SK-N-SH (cell line): Measurements from ENCODE around the gene NEMP1. TPM values are rescaled to one million over a fixed set of nuclear protein-coding genes. Genes with fewer than 3 reads are reported as not detected.

ENCODE experiments used
- CTCF ChIA-PET: fragments of 300-600, 350-600 bp; formaldehyde crosslinking; extraction: SDS; loops from one replicate; lab custom pipeline; 2021; lab: Yijun Ruan, JAX
- POLR2A ChIA-PET: fragments of 350-600 bp; sonication (Branson Sonifier 250); formaldehyde crosslinking; extraction: SDS; loops from one replicate; lab custom pipeline; 2020; ENCODE audit warnings: antibody characterized with exemption, inconsistent platforms; lab: Yijun Ruan, JAX
- DNase-seq: peaks from one replicate; pipeline ENCODE4 v3.0.0; 2012
- H2AFZ ChIP-seq: fragments of 200-600 bp; sonication (generic); 2 replicates; pipeline ENCODE4 v1.8.1; 2016; ENCODE audit warnings: antibody characterized with exemption, mild to moderate bottlenecking, low read depth
- H3F3A ChIP-seq: fragments of 200-600 bp; sonication (generic); replicated peaks from 2 replicates; pipeline ENCODE3; 2016; ENCODE audit warnings: antibody characterized with exemption, mild to moderate bottlenecking; ENCODE audit not compliant: insufficient read depth
- H3K27ac ChIP-seq, 2 experiments: fragments of 200-500 bp in 1 of 2; fragments of 200-600 bp in 1 of 2; sonication (Bioruptor generic) in 1 of 2; sonication (generic), shearing (Covaris generic) in 1 of 2; 2 replicates each; pipeline versions ENCODE4 v1.5.1 to v1.6.1; 2014 to 2016; ENCODE audit warnings: low read depth in 2 of 2, inconsistent platforms in 1 of 2, low read length in 1 of 2, mild to moderate bottlenecking in 1 of 2, mixed read lengths in 1 of 2
- H3K27me3 ChIP-seq: fragments of 200-600 bp; sonication (generic), shearing (Covaris generic); 2 replicates; pipeline ENCODE4 v1.6.1; 2016; ENCODE audit warnings: mixed run types; ENCODE audit not compliant: insufficient read depth
- H3K36me3 ChIP-seq, 2 experiments: fragments of 200-500 bp in 1 of 2; fragments of 200-600 bp in 1 of 2; sonication (Bioruptor generic) in 1 of 2; sonication (generic) in 1 of 2; replicated peaks in 1 of 2; 2 replicates each; pipeline versions ENCODE3 to v1.5.1; 2014 to 2016; ENCODE audit warnings: low read length in 1 of 2, mild to moderate bottlenecking in 1 of 2; ENCODE audit not compliant: insufficient read depth in 2 of 2, control insufficient read depth in 1 of 2
- H3K4me1 ChIP-seq, 2 experiments: fragments of 200-500 bp in 1 of 2; fragments of 200-600 bp in 1 of 2; sonication (Bioruptor generic) in 1 of 2; sonication (generic), shearing (Covaris generic) in 1 of 2; 2 replicates each; pipeline versions ENCODE4 v1.5.1 to v1.6.1; 2014 to 2016; ENCODE audit warnings: low read depth in 1 of 2, low read length in 1 of 2, mixed run types in 1 of 2; ENCODE audit not compliant: insufficient read depth in 2 of 2, control insufficient read depth in 1 of 2
- H3K4me2 ChIP-seq: fragments of 200-600 bp; sonication (generic), shearing (Covaris generic); 2 replicates; pipeline ENCODE4 v1.6.1; 2017; ENCODE audit warnings: mixed run types
- H3K4me3 ChIP-seq, 2 experiments: fragments of 200-500 bp in 1 of 2; fragments of 200-600 bp in 1 of 2; sonication (Bioruptor generic) in 1 of 2; sonication (generic), shearing (Covaris generic) in 1 of 2; 2 replicates each; pipeline versions ENCODE4 v1.5.1 to v1.8.1; 2014 to 2016; ENCODE audit warnings: low read depth in 2 of 2, inconsistent platforms in 1 of 2, low read length in 1 of 2, mild to moderate bottlenecking in 1 of 2, mixed read lengths in 1 of 2, moderate library complexity in 1 of 2
- H3K79me2 ChIP-seq: fragments of 200-600 bp; sonication (generic); 2 replicates; pipeline ENCODE4 v1.8.1; 2017; ENCODE audit warnings: mild to moderate bottlenecking; ENCODE audit not compliant: insufficient read depth
- H3K9ac ChIP-seq: fragments of 200-600 bp; sonication (generic); 2 replicates; pipeline ENCODE4 v1.6.1; 2017; ENCODE audit warnings: mixed run types
- H3K9me2 ChIP-seq: fragments of 200-600 bp; sonication (generic); 2 replicates; pipeline ENCODE4 v1.6.1; 2017; ENCODE audit warnings: mixed run types
- H3K9me3 ChIP-seq: fragments of 200-600 bp; sonication (generic); 2 replicates; pipeline ENCODE4 v1.6.1; 2017; ENCODE audit warnings: mixed run types, mild to moderate bottlenecking, moderate library complexity
- H4K20me1 ChIP-seq: fragments of 200-600 bp; sonication (generic); 2 replicates; pipeline ENCODE4 v1.6.1; 2017; ENCODE audit warnings: mild to moderate bottlenecking, mixed run types; ENCODE audit not compliant: insufficient read depth
- CHD2 ChIP-seq: fragments of 150-350 bp; IDR thresholded peaks from 2 replicates; pipeline ENCODE4 v1.6.1; 2018; ENCODE audit warnings: low read length; ENCODE audit not compliant: partially characterized antibody
- FOSL2 ChIP-seq: IDR thresholded peaks from 2 replicates; pipeline ENCODE4 v1.4.0; 2012; ENCODE audit warnings: low read depth, mild to moderate bottlenecking, moderate library complexity, borderline replicate concordance
- FOXM1 ChIP-seq: IDR thresholded peaks from 2 replicates; pipeline ENCODE4 v1.4.0; 2012; ENCODE audit warnings: low read depth, mild to moderate bottlenecking
- MEF2A ChIP-seq: IDR thresholded peaks from 2 replicates; pipeline ENCODE4 v1.4.0; 2012; ENCODE audit warnings: low read depth, borderline replicate concordance
- RFX5 ChIP-seq: IDR thresholded peaks from 2 replicates; pipeline ENCODE4 v1.6.1; 2012; ENCODE audit warnings: mild to moderate bottlenecking, improper control_type of control experiment, low read length
- TAF1 ChIP-seq: IDR thresholded peaks from 2 replicates; pipeline ENCODE4 v1.6.1; 2012; ENCODE audit warnings: low read depth, mild to moderate bottlenecking, low read length, moderate library complexity, borderline replicate concordance
- TEAD4 ChIP-seq: IDR thresholded peaks from 2 replicates; pipeline ENCODE4 v1.4.0; 2012; ENCODE audit warnings: mild to moderate bottlenecking, borderline replicate concordance; ENCODE audit not compliant: insufficient read depth
- WGBS: methylation state at CpG from one replicate; pipeline ENCODE4 v1.1.6; 2017; ENCODE audit warnings: low lambda C conversion rate; 5-methylcytosine and 5-hydroxymethylcytosine counted together
- polyA plus RNA-seq, 3 experiments: library from polyadenylated mRNA; depleted of rRNA; stranded (reverse); fragments of >200 nt; gene quantifications; 2 replicates each; pipeline ENCODE4 v1.2.3, GENCODE V29; 2012
- TF ChIP-seq, protein P1 (sequence below): fragments of 150-350 bp; IDR thresholded peaks from 2 replicates; pipeline ENCODE4 v1.6.1; 2016; ENCODE audit warnings: mild to moderate bottlenecking, low read depth, low read length
- TF ChIP-seq, protein P2 (sequence below): fragments of 200-600 bp; sonication (generic); IDR thresholded peaks from 2 replicates; pipeline ENCODE4 v1.6.1; 2017; ENCODE audit warnings: antibody characterized with exemption, mild to moderate bottlenecking, moderate library complexity

The NEMP1 gene
- polyA plus RNA-seq, 1 of the 3 experiments (the other 2 are of a cell fraction), result 6.2 TPM

DNA sequence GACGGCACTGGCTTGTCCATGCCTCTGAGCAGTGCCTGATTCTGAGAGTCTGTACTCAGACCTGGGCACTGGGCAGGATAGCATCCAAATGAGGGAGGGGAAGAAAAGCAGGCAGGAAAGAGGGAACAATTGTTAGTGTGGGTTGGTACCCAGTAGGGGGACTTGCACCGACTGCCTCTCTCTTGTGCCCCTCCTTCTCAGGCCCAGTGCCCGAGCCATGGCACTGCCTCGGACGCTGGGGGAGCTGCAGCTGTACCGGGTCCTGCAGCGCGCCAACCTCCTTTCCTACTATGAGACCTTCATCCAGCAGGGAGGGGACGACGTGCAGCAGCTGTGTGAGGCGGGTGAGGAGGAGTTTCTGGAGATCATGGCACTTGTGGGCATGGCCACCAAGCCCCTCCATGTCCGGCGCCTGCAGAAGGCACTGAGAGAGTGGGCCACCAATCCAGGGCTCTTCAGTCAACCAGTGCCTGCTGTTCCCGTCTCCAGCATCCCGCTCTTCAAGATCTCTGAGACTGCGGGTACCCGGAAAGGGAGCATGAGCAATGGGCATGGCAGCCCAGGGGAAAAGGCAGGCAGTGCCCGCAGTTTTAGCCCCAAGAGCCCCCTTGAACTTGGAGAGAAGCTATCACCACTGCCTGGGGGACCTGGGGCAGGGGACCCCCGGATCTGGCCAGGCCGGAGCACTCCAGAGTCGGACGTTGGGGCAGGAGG is 12.5 kb upstream of the NEMP1 start (continued):
- TF ChIP-seq, protein P1, sequence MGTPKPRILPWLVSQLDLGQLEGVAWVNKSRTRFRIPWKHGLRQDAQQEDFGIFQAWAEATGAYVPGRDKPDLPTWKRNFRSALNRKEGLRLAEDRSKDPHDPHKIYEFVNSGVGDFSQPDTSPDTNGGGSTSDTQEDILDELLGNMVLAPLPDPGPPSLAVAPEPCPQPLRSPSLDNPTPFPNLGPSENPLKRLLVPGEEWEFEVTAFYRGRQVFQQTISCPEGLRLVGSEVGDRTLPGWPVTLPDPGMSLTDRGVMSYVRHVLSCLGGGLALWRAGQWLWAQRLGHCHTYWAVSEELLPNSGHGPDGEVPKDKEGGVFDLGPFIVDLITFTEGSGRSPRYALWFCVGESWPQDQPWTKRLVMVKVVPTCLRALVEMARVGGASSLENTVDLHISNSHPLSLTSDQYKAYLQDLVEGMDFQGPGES, result no peak
- TF ChIP-seq TEAD4 (no peak), RFX5 (no peak), CHD2 (no peak), MEF2A (no peak), TAF1 (no peak), FOXM1 (no peak)
- TF ChIP-seq, protein P2, sequence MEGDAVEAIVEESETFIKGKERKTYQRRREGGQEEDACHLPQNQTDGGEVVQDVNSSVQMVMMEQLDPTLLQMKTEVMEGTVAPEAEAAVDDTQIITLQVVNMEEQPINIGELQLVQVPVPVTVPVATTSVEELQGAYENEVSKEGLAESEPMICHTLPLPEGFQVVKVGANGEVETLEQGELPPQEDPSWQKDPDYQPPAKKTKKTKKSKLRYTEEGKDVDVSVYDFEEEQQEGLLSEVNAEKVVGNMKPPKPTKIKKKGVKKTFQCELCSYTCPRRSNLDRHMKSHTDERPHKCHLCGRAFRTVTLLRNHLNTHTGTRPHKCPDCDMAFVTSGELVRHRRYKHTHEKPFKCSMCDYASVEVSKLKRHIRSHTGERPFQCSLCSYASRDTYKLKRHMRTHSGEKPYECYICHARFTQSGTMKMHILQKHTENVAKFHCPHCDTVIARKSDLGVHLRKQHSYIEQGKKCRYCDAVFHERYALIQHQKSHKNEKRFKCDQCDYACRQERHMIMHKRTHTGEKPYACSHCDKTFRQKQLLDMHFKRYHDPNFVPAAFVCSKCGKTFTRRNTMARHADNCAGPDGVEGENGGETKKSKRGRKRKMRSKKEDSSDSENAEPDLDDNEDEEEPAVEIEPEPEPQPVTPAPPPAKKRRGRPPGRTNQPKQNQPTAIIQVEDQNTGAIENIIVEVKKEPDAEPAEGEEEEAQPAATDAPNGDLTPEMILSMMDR, result no peak

- Histone ChIP-seq H3K79me2 (peaks cover 39% of the 10 kb centered on the region), H3K4me3 (peak overlapping the region; percentile 77 to 90; a peak in 3 of 4 replicates), H3K27me3 (no peaks in the 10 kb centered on the region), H3K36me3 (peaks cover 28 to 41% of the 10 kb centered on the region in 2 experiments), H3K27ac (no peak overlapping the region), H3F3A (peaks cover 25% of the 10 kb centered on the region), H3K4me2 (peak overlapping the region; percentile 89), H2AFZ (no peak overlapping the region), H3K9me2 (no peaks in the 10 kb centered on the region), H3K4me1 (peaks cover 19 to 23% of the 10 kb centered on the region in 2 experiments; a peak in 2 of 4 replicates), H3K9ac (peak overlapping the region; percentile 81; the same call in 1 of the 2 replicates), H3K9me3 (no peaks in the 10 kb centered on the region), H4K20me1 (peaks cover 35% of the 10 kb centered on the region)
- POLR2A ChIA-PET, result no interaction called here
- DNase-seq, result peak; percentile 22
- CTCF ChIA-PET, result interaction anchor here (0.6 to 23.2 kb wide), 10 partner anchors 9 to 454 kb away, joined by 3 to 339 read pairs (median 4); partner anchors contain the start of genes NEMP1 and STAT6
- TF ChIP-seq FOSL2, result no peak
- no peak for TF ChIP-seq RFX5
- WGBS, result 87% methylated on average over 5 of the region's 6 CpGs
Observed at GRCh38 chr12:57090490-57090889, 11.9 kb upstream of the NEMP1 start.
